ENCODE data around the gene LRRC74A.

The LRRC74A gene

DNA sequence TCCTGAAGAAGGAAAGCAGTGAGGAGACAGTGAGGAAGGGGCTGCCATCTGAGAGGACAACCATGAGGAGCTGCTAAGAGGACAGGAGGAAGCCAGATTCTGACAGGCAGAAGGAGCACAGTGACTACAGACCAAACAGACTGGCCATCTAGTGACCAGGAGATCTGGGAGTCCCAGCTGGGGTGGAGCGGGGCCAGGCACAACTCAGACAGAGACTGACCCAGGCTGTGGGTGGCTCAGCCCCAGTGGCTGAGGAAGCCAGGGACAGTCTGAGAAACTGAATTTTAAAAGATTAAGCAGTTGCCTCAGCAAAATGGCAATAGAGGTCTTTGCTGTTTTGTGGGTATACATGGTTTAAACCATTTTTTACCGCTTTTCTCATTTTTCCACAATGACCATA lies 28.9 kb downstream of the LRRC74A start:
- ATAC-seq = no peak
- TF ChIP-seq, protein P1, sequence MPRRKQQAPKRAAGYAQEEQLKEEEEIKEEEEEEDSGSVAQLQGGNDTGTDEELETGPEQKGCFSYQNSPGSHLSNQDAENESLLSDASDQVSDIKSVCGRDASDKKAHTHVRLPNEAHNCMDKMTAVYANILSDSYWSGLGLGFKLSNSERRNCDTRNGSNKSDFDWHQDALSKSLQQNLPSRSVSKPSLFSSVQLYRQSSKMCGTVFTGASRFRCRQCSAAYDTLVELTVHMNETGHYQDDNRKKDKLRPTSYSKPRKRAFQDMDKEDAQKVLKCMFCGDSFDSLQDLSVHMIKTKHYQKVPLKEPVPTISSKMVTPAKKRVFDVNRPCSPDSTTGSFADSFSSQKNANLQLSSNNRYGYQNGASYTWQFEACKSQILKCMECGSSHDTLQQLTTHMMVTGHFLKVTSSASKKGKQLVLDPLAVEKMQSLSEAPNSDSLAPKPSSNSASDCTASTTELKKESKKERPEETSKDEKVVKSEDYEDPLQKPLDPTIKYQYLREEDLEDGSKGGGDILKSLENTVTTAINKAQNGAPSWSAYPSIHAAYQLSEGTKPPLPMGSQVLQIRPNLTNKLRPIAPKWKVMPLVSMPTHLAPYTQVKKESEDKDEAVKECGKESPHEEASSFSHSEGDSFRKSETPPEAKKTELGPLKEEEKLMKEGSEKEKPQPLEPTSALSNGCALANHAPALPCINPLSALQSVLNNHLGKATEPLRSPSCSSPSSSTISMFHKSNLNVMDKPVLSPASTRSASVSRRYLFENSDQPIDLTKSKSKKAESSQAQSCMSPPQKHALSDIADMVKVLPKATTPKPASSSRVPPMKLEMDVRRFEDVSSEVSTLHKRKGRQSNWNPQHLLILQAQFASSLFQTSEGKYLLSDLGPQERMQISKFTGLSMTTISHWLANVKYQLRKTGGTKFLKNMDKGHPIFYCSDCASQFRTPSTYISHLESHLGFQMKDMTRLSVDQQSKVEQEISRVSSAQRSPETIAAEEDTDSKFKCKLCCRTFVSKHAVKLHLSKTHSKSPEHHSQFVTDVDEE (CRISPR knock-in tag; IDR thresholded peaks at IDR 0.05) = no peak
- no peak for TF ChIP-seq TOX (CRISPR knock-in tag; IDR thresholded peaks at IDR 0.05; ENCODE audit: borderline replicate concordance)
- TF ChIP-seq, protein P2, sequence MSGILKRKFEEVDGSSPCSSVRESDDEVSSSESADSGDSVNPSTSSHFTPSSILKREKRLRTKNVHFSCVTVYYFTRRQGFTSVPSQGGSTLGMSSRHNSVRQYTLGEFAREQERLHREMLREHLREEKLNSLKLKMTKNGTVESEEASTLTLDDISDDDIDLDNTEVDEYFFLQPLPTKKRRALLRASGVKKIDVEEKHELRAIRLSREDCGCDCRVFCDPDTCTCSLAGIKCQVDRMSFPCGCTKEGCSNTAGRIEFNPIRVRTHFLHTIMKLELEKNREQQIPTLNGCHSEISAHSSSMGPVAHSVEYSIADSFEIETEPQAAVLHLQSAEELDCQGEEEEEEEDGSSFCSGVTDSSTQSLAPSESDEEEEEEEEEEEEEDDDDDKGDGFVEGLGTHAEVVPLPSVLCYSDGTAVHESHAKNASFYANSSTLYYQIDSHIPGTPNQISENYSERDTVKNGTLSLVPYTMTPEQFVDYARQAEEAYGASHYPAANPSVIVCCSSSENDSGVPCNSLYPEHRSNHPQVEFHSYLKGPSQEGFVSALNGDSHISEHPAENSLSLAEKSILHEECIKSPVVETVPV (CRISPR knock-in tag; IDR thresholded peaks at IDR 0.05) = no peak
- TF ChIP-seq RARB (CRISPR knock-in tag; IDR thresholded peaks at IDR 0.05) = no peak
- no peak for TF ChIP-seq ZFP3 (CRISPR knock-in tag; IDR thresholded peaks at IDR 0.05)
- no peak for TF ChIP-seq ARNTL (CRISPR knock-in tag; IDR thresholded peaks at IDR 0.05; ENCODE audit: borderline replicate concordance, low read depth)
- TF ChIP-seq POU6F1 (CRISPR knock-in tag; IDR thresholded peaks at IDR 0.05; ENCODE audit: borderline replicate concordance, low read depth) = no peak
- TF ChIP-seq GLIS3 (CRISPR knock-in tag; IDR thresholded peaks at IDR 0.05) = no peak
- TF ChIP-seq ZNF70 (CRISPR knock-in tag; IDR thresholded peaks at IDR 0.05) = no peak
- no peak for TF ChIP-seq PATZ1 (CRISPR knock-in tag; IDR thresholded peaks at IDR 0.05; ENCODE audit: borderline replicate concordance)
- no peak for TF ChIP-seq ZNF8 (CRISPR knock-in tag; IDR thresholded peaks at IDR 0.05)
- TF ChIP-seq ZFP30 (CRISPR knock-in tag; IDR thresholded peaks at IDR 0.05) = no peak
- TF ChIP-seq ZNF565 (CRISPR knock-in tag; conservative IDR thresholded peaks at IDR 0.05; ENCODE audit: low read depth) = no peak
- no peak for TF ChIP-seq ESRRG (CRISPR knock-in tag; IDR thresholded peaks at IDR 0.05)
- TF ChIP-seq PPARA (CRISPR knock-in tag; IDR thresholded peaks at IDR 0.05; ENCODE audit: borderline replicate concordance) = no peak

GRCh38 chr14:76856769-76857168 lies 30.6 kb downstream of the LRRC74A start:
- no peak for ATAC-seq
- no peak for TF ChIP-seq ISL1 (CRISPR knock-in tag; IDR thresholded peaks at IDR 0.05)
- TF ChIP-seq POU6F1 (CRISPR knock-in tag; IDR thresholded peaks at IDR 0.05; ENCODE audit: borderline replicate concordance, low read depth) = no peak
- TF ChIP-seq ARNTL (CRISPR knock-in tag; IDR thresholded peaks at IDR 0.05; ENCODE audit: borderline replicate concordance, low read depth) = no peak
- no peak for TF ChIP-seq GLIS3 (CRISPR knock-in tag; IDR thresholded peaks at IDR 0.05)
- no peak for TF ChIP-seq OSR1 (CRISPR knock-in tag; IDR thresholded peaks at IDR 0.05)
- no peak for TF ChIP-seq ZFP3 (CRISPR knock-in tag; IDR thresholded peaks at IDR 0.05)
- TF ChIP-seq, protein P2 (CRISPR knock-in tag; IDR thresholded peaks at IDR 0.05) = no peak
- no peak for TF ChIP-seq SNAI2 (CRISPR knock-in tag; IDR thresholded peaks at IDR 0.05)
- no peak for TF ChIP-seq CSDC2 (CRISPR knock-in tag; IDR thresholded peaks at IDR 0.05)
- no peak for TF ChIP-seq PPARA (CRISPR knock-in tag; IDR thresholded peaks at IDR 0.05; ENCODE audit: borderline replicate concordance)
- TF ChIP-seq BACH2 (CRISPR knock-in tag; IDR thresholded peaks at IDR 0.05; ENCODE audit: borderline replicate concordance) = no peak
- no peak for TF ChIP-seq ESRRG (CRISPR knock-in tag; IDR thresholded peaks at IDR 0.05)
- no peak for TF ChIP-seq PATZ1 (CRISPR knock-in tag; IDR thresholded peaks at IDR 0.05; ENCODE audit: borderline replicate concordance)
- TF ChIP-seq TOX (CRISPR knock-in tag; IDR thresholded peaks at IDR 0.05; ENCODE audit: borderline replicate concordance) = no peak
- TF ChIP-seq ZNF70 (CRISPR knock-in tag; IDR thresholded peaks at IDR 0.05) = no peak
- TF ChIP-seq CREB5 (CRISPR knock-in tag; IDR thresholded peaks at IDR 0.05; ENCODE audit: low read depth) = no peak
- TF ChIP-seq RARB (CRISPR knock-in tag; IDR thresholded peaks at IDR 0.05) = no peak
- TF ChIP-seq ZNF565 (CRISPR knock-in tag; conservative IDR thresholded peaks at IDR 0.05; ENCODE audit: low read depth) = no peak
- no peak for TF ChIP-seq ZFP30 (CRISPR knock-in tag; IDR thresholded peaks at IDR 0.05)
- no peak for TF ChIP-seq ZNF8 (CRISPR knock-in tag; IDR thresholded peaks at IDR 0.05)

Data from SK-N-SH treated with all-trans-retinoic acid at 6 μM for 48 hours (cell line).